Fibroblast of lung (primary cell): ENCODE measurements around the gene PEX11A. TPM values are rescaled to one million over a fixed set of nuclear protein-coding genes. Genes with fewer than 3 reads are reported as not detected.

Experiments used
- DNase-seq, 2 donors: peaks; one replicate each; pipeline versions ENCODE4 v3.0.0 to v3.0.0-alpha.2; 2010; ENCODE audit warnings: low read depth in 2 of 2
- H2AFZ ChIP-seq: 2 replicates; pipeline ENCODE4 v1.5.1; 2012; ENCODE audit warnings: low read length, control low read depth, inconsistent platforms
- H3K27ac ChIP-seq: 2 replicates; pipeline ENCODE4 v1.5.1; 2011; ENCODE audit warnings: low read length, control low read depth; ENCODE audit not compliant: insufficient read depth
- H3K27me3 ChIP-seq: 2 replicates; pipeline ENCODE4 v1.5.1; 2011; ENCODE audit warnings: mild to moderate bottlenecking, low read length; ENCODE audit not compliant: control insufficient read depth, insufficient read depth
- H3K36me3 ChIP-seq: 2 replicates; pipeline ENCODE4 v1.5.1; 2011; ENCODE audit warnings: low read length; ENCODE audit not compliant: control insufficient read depth, insufficient read depth
- H3K4me1 ChIP-seq: 2 replicates; pipeline ENCODE4 v1.5.1; 2011; ENCODE audit warnings: low read length; ENCODE audit not compliant: control insufficient read depth, insufficient read depth; ENCODE audit errors: extremely low read depth
- H3K4me2 ChIP-seq: 2 replicates; pipeline ENCODE4 v1.5.1; 2011; ENCODE audit warnings: low read length, control low read depth; ENCODE audit not compliant: insufficient read depth; ENCODE audit errors: extremely low read depth
- H3K4me3 ChIP-seq, 4 experiments: fragments of 200-600 bp in 1 of 4; sonication (generic) in 1 of 4; replicated peaks in 1 of 4; 2 replicates each; pipeline ENCODE4 v1.5.1; 2011 to 2016; ENCODE audit warnings: low read length in 4 of 4, low read depth in 3 of 4, mild to moderate bottlenecking in 3 of 4, control low read depth in 2 of 4, inconsistent platforms in 1 of 4, mixed read lengths in 1 of 4; ENCODE audit not compliant: insufficient read depth in 1 of 4; ENCODE audit errors: control extremely low read depth in 1 of 4
- H3K79me2 ChIP-seq: 2 replicates; pipeline ENCODE4 v1.5.1; 2012; ENCODE audit warnings: mild to moderate bottlenecking, low read length, inconsistent platforms; ENCODE audit not compliant: control insufficient read depth, insufficient read depth
- H3K9ac ChIP-seq: 2 replicates; pipeline ENCODE4 v1.5.1; 2011; ENCODE audit warnings: mild to moderate bottlenecking, low read length, control low read depth; ENCODE audit not compliant: insufficient read depth
- H3K9me3 ChIP-seq: 2 replicates; pipeline ENCODE4 v1.5.1; 2012; ENCODE audit warnings: low read depth, low read length; ENCODE audit not compliant: control insufficient read depth, insufficient read depth
- H4K20me1 ChIP-seq: 2 replicates; pipeline ENCODE4 v1.5.1; 2011; ENCODE audit warnings: low read length; ENCODE audit not compliant: control insufficient read depth, insufficient read depth; ENCODE audit errors: extremely low read depth
- CTCF ChIP-seq, 2 donors: IDR thresholded peaks in 1 of 2; conservative IDR thresholded peaks in 1 of 2; 1 replicate in 1 of 2; 2 replicates in 1 of 2; pipeline ENCODE4 v1.5.1; 2011 to 2012; ENCODE audit warnings: low read length in 2 of 2, control low read depth in 1 of 2, inconsistent platforms in 1 of 2, low read depth in 1 of 2, mild to moderate bottlenecking in 1 of 2
- EZH2 ChIP-seq: IDR thresholded peaks from 2 replicates; pipeline ENCODE4 v1.5.1; 2012; ENCODE audit warnings: low read length, control low read depth, mild to moderate bottlenecking; ENCODE audit errors: missing control alignments
- polyA plus RNA-seq, 2 donors: library from polyadenylated mRNA; depleted of rRNA in 1 of 2; stranded (reverse) in 1 of 2; unstranded in 1 of 2; fragments of >200 nt; gene quantifications; 2 replicates each; pipeline ENCODE4 v1.2.1, GENCODE V29; 2011 to 2012; ENCODE audit warnings: missing spikeins in 1 of 2
- total RNA-seq: library from RNA; depleted of rRNA; stranded (reverse); fragments of >200 nt; gene quantifications from 2 replicates; pipeline ENCODE4 v1.2.1, GENCODE V29; 2014

PEX11A gene
- total and polyA plus RNA-seq, 2 donors (not counting 1 experiment from before 2014, with no cell fraction given) = 6.6 to 11.7 TPM

DNA sequence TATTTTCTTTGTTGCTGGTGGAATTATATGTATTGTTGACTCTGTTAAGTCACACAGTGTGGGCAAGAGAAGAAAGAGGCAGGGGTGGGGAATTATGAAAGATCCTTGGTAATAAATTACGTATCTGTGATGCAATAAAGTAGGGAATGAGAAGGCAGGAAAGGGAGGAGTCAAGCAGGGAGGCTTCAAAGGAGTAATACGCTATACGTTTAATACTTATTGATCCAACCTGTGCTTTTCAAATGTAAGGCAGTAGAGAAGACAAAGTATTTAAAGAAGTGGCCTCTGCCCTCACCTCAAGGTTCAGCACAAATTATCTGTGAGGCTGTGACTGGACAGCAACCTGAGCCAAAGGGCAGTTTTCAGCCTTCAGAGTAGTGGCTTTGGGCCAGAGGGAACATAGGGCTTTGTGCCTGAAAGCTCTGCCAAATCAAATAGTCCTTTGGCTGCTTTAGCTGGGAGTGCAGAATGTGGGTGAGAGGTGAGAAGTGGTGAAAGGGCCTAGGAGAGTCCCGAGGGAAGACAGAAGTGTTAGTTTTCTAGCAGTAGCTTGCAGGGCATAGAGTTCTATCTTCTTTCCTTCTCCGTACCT is 10.2 kb downstream of the PEX11A start:
- no peaks in the 10 kb centered on the region for H3K27me3 ChIP-seq
- no peak overlapping the region for H3K9ac ChIP-seq
- no peaks in the 10 kb centered on the region for H3K79me2 ChIP-seq
- DNase-seq = peak; percentile 69 to 97
- no peak overlapping the region for H3K4me3 ChIP-seq
- TF ChIP-seq CTCF (conservative IDR thresholded peaks at IDR 0.05 in 1 of 2, IDR thresholded peaks at IDR 0.05 in 1 of 2; ENCODE audit: low read depth in 1 of 2, low read length in 2 of 2) (no peak), EZH2 (no peak)
- peak overlapping the region; percentile 15 for H3K4me2 ChIP-seq
- H3K27ac ChIP-seq = no peak overlapping the region
- no peaks in the 10 kb centered on the region for H3K36me3 ChIP-seq
- no peaks in the 10 kb centered on the region for H3K4me1 ChIP-seq
- H2AFZ ChIP-seq = no peak overlapping the region
- H4K20me1 ChIP-seq = no peaks in the 10 kb centered on the region
- H3K9me3 ChIP-seq = no peaks in the 10 kb centered on the region

GRCh38 chr15:89679212-89679611 is 11.3 kb downstream of the PEX11A start, which contains the start of gene PLIN1:
PLIN1 (minus strand) TSS chr15:89679367; CDS start chr15:89677489, 1,878 bp downstream.
- H3K9me3 ChIP-seq = no peaks in the 10 kb centered on the region
- no peak within 1 kb of the TSS for H3K4me3 ChIP-seq
- H2AFZ ChIP-seq = no peak within 1 kb of the TSS
- no peaks in the 10 kb centered on the region for H3K4me1 ChIP-seq
- TF ChIP-seq CTCF (conservative IDR thresholded peaks at IDR 0.05 in 1 of 2, IDR thresholded peaks at IDR 0.05 in 1 of 2; ENCODE audit: low read depth in 1 of 2, low read length in 2 of 2) (no peak), EZH2 (no peak)
- DNase-seq = no peak
- H3K27me3 ChIP-seq = no peaks in the 10 kb centered on the region
- no peaks in the 10 kb centered on the region for H3K36me3 ChIP-seq
- no peak within 1 kb of the TSS for H3K27ac ChIP-seq
- H3K79me2 ChIP-seq = no peaks in the 10 kb centered on the region
- no peaks in the 10 kb centered on the region for H4K20me1 ChIP-seq
- no peak within 1 kb of the TSS for H3K4me2 ChIP-seq
- no peak within 1 kb of the TSS for H3K9ac ChIP-seq

DNA sequence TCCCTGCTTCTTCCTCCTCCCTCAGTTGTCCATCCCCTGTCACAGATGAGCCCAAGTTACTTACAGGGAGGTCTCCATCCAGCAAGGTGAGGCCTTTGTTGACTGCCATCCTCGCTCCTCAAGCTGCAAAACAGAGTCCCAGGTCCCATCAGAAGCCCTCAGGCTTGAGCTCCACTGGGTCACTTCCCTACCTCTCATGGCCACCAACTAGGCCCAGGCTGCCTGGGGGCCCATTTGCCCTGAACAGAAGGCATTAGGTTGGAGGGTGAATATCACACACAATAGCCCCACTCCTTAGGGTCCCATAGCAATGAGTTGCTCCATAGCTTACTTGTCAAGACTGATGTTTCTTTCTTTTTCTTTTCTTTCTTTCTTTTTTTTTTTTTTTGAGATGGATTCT is 13.2 kb downstream of the PEX11A start:
- no peak overlapping the region for H3K4me2 ChIP-seq
- H3K27me3 ChIP-seq = no peaks in the 10 kb centered on the region

More for the DNA sequence above, 13.2 kb downstream of the PEX11A start:
- no peaks in the 10 kb centered on the region for H3K4me1 ChIP-seq
- H3K9me3 ChIP-seq = no peaks in the 10 kb centered on the region
- no peaks in the 10 kb centered on the region for H3K79me2 ChIP-seq
- H3K27ac ChIP-seq = no peak overlapping the region
- H2AFZ ChIP-seq = no peak overlapping the region
- no peak overlapping the region for H3K9ac ChIP-seq
- TF ChIP-seq CTCF (conservative IDR thresholded peaks at IDR 0.05 in 1 of 2, IDR thresholded peaks at IDR 0.05 in 1 of 2; ENCODE audit: low read depth in 1 of 2, low read length in 2 of 2) (no peak), EZH2 (no peak)
- no peaks in the 10 kb centered on the region for H3K36me3 ChIP-seq
- no peaks in the 10 kb centered on the region for H4K20me1 ChIP-seq
- no peak for DNase-seq
- H3K4me3 ChIP-seq = no peak overlapping the region
